Gastroesophageal sphincter (tissue), 4 donors: ENCODE data around the gene AGPAT4. TPM values are rescaled to one million over a fixed set of nuclear protein-coding genes. Genes with fewer than 3 reads are reported as not detected.

Experiments
- ATAC-seq: fragments of 150-250 bp; one replicate; pipeline ENCODE4 v1.9.1; 2016; ENCODE audit warnings: mild to moderate bottlenecking, moderate library complexity
- H3K27ac ChIP-seq, 4 donors: fragments of 200-600 bp; sonication (generic) in 3 of 4; 1 replicate in 3 of 4; 2 replicates in 1 of 4; pipeline ENCODE4 v1.5.1; 2016 to 2019
- H3K27me3 ChIP-seq: fragments of 200-600 bp; sonication (generic); one replicate; pipeline ENCODE4 v1.5.1; 2019
- H3K36me3 ChIP-seq, 2 donors: fragments of 200-600 bp; sonication (generic); one replicate each; pipeline ENCODE4 v1.5.1; 2019; ENCODE audit warnings: control low read depth in 1 of 2
- H3K4me1 ChIP-seq, 3 donors: fragments of 200-600 bp; sonication (generic); 1 replicate in 2 of 3; 2 replicates in 1 of 3; pipeline ENCODE4 v1.5.1; 2016 to 2019; ENCODE audit warnings: control low read depth in 2 of 3
- H3K4me3 ChIP-seq, 2 donors: fragments of 200-600 bp; sonication (generic); one replicate each; pipeline ENCODE4 v1.5.1; 2019; ENCODE audit warnings: mild to moderate bottlenecking in 1 of 2, moderate library complexity in 1 of 2
- H3K9me3 ChIP-seq, 3 donors: fragments of 200-600 bp; sonication (generic); one replicate each; pipeline ENCODE4 v1.5.1; 2017 to 2019; ENCODE audit warnings: control low read depth in 2 of 3
- EP300 ChIP-seq: sonication (generic); formaldehyde crosslinking; IDR thresholded peaks from one replicate; pipeline ENCODE4 v1.6.1; 2017; ENCODE audit warnings: antibody characterized with exemption, mild to moderate bottlenecking
- POLR2A ChIP-seq, 2 donors: fragments of 450-650 bp; IDR thresholded peaks; one replicate each; pipeline ENCODE4 v1.6.1; 2017; ENCODE audit warnings: antibody characterized with exemption in 2 of 2, mild to moderate bottlenecking in 2 of 2, moderate library complexity in 1 of 2
- POLR2AphosphoS5 ChIP-seq: sonication (generic); formaldehyde crosslinking; IDR thresholded peaks from one replicate; pipeline ENCODE4 v1.6.1; 2017; ENCODE audit warnings: antibody characterized with exemption
- WGBS, 2 donors: methylation state at CpG; one replicate each; pipeline ENCODE4 v1.1.5; 2018; ENCODE audit warnings: low coverage in 1 of 2; 5-methylcytosine and 5-hydroxymethylcytosine counted together
- total RNA-seq, 4 donors: library from RNA; depleted of rRNA; stranded (reverse); fragments of >200 nt; gene quantifications; one replicate each; pipeline ENCODE4 v1.1.0, GENCODE V29; 2016
- TF ChIP-seq, protein P1 (sequence below), 4 experiments: fragments of 200-600 bp in 2 of 4; fragments of 450-650 bp in 2 of 4; sonication (generic) in 1 of 4; IDR thresholded peaks; one replicate each; pipeline ENCODE4 v1.5.1; 2017 to 2019; ENCODE audit warnings: antibody characterized with exemption in 4 of 4, mild to moderate bottlenecking in 2 of 4, moderate library complexity in 2 of 4

AGPAT4 gene
- total RNA-seq, 4 donors from 2014 or later, result 7.2 to 10.8 (median 9.1) TPM

DNA sequence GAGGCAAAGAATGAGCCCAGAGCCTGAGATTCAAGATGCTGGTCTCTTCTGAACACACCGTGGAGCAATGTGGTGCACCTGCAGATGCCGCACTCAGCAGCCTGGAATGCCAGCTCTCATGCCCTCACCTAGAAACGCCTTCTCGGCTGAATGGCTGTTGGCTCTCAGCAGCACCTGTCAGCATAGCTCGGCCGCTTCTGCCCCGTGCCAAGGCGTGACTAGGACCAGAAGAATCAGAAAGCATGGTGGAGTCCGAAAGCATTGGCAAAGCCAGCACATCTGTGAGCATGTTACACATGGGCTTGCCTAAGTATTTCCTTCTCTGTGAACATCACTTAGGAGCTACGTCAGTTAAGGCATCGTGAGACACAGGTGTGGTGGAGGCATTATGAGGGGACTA is 141.5 kb downstream of the AGPAT4 start:
- Histone ChIP-seq H3K9me3 (no peaks in the 10 kb centered on the region), H3K36me3 (peaks cover 0 to 76% of the 10 kb centered on the region in 2 donors), H3K4me1 (no peaks in the 10 kb centered on the region), H3K27ac (no peak overlapping the region), H3K4me3 (no peak overlapping the region), H3K27me3 (no peaks in the 10 kb centered on the region)
- WGBS, 2 donors, result 80 to 98% methylated on average over 1 to 8 of the region's 11 CpGs
- no peak for ATAC-seq
- TF ChIP-seq POLR2A (IDR thresholded peaks at IDR 0.05), result no peak
- TF ChIP-seq POLR2AphosphoS5, result no peak
- no peak for TF ChIP-seq EP300
- TF ChIP-seq, protein P1, sequence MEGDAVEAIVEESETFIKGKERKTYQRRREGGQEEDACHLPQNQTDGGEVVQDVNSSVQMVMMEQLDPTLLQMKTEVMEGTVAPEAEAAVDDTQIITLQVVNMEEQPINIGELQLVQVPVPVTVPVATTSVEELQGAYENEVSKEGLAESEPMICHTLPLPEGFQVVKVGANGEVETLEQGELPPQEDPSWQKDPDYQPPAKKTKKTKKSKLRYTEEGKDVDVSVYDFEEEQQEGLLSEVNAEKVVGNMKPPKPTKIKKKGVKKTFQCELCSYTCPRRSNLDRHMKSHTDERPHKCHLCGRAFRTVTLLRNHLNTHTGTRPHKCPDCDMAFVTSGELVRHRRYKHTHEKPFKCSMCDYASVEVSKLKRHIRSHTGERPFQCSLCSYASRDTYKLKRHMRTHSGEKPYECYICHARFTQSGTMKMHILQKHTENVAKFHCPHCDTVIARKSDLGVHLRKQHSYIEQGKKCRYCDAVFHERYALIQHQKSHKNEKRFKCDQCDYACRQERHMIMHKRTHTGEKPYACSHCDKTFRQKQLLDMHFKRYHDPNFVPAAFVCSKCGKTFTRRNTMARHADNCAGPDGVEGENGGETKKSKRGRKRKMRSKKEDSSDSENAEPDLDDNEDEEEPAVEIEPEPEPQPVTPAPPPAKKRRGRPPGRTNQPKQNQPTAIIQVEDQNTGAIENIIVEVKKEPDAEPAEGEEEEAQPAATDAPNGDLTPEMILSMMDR (IDR thresholded peaks at IDR 0.05), result no peak

DNA sequence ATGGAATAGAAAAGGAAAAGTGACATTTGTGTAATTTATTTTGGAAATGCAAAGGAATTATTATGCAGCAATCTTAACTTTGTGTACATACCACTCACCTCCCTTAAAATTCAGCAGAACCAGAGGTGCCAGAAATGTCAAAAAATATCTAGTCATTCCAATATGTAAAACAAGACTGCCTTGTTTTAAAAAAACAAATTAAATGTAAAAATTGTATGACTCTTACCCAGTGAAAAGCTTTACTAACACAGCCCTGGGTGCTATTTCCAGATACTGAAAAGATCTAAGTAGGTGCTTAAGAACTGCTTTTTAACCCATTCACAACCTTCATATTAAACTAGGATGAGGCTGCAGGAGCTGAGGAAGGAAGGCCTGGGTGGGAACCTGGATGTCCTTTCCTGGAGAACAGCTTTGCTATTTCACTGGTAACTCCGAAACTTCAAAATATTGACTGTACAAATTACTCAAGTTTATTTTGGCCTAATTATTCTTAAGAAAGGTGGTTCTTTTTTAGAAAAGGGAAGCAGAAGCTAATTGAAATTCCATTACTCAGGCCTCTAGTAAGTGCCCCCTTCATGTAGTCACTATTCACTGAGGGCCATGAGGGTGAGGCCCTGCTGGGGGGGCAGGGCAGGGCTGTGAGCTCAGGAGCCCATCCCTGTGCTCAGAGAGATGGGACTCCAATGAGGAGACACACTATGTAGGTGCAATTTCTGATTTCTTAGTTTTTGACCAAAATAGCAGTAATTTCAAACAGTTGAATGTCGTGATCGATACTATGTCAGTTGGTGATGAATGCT is 142.7 kb downstream of the AGPAT4 start:
- no peak for ATAC-seq
- Histone ChIP-seq H3K27me3 (no peaks in the 10 kb centered on the region), H3K4me3 (no peak overlapping the region), H3K9me3 (no peaks in the 10 kb centered on the region), H3K36me3 (peaks cover 0 to 70% of the 10 kb centered on the region in 2 donors), H3K4me1 (no peaks in the 10 kb centered on the region), H3K27ac (no peak overlapping the region)
- TF ChIP-seq, protein P1 (IDR thresholded peaks at IDR 0.05), result no peak
- TF ChIP-seq EP300 (no peak), POLR2A (IDR thresholded peaks at IDR 0.05) (no peak), POLR2AphosphoS5 (no peak)
- 100% methylated on average over 3 of the region's 3 CpGs for WGBS, 2 donors

DNA sequence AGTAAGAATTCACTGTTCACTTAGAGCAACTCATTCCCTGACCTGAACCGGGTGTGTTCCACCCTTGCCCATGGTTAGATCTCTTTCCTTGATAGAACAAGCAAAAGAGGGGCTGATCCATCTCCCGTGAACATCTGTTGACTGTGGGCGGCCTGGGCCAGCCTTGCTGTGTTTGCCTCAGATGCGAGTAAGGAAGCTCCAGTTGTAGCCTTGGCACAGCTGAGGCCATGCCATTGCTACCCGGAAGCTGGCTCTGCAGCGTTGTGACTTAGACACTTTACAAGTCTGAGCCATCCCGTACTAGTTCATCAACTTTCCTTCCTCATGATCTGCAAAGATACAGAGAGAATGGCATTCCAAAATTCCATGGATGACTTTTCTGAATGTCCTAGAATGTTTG is 143.3 kb downstream of the AGPAT4 start:
- Histone ChIP-seq H3K36me3 (peaks cover 0 to 64% of the 10 kb centered on the region in 2 donors), H3K27ac (no peak overlapping the region), H3K27me3 (no peaks in the 10 kb centered on the region), H3K4me3 (no peak overlapping the region), H3K4me1 (no peaks in the 10 kb centered on the region), H3K9me3 (no peaks in the 10 kb centered on the region)
- no peak for ATAC-seq
- whole genome bisulfite sequencing, 2 donors, result 40 to 87% methylated on average over 1 to 3 of the region's 7 CpGs
- TF ChIP-seq POLR2A (IDR thresholded peaks at IDR 0.05), result no peak
- TF ChIP-seq EP300, result no peak
- TF ChIP-seq POLR2AphosphoS5, result no peak
- TF ChIP-seq, protein P1 (IDR thresholded peaks at IDR 0.05), result no peak

DNA sequence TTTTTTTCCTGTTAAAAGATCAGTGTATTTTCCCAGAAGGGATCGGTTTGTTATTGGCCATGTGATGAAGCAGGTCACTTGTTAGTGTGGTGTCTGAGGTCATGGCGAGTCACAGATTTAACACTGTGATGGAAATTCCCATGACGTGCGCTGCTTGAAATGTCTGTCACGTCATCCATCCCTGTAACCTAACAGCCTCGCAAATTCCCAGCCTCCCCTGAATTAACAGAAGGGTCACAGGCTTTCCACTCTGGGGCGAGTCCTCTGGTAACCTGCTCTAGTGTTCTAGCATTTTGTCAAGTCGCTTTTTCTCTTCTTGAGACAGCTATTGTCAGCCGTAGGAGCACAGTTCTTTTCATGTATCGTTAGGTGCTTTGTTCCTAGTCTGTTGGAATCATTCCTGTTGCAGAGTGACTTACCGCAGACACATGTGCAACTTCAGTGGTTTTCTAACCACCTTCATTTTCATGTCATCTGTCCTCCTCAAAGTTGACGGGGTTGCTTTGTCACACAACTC is 145.1 kb downstream of the AGPAT4 start:
- Histone ChIP-seq H3K27ac (no peak overlapping the region), H3K27me3 (no peaks in the 10 kb centered on the region), H3K9me3 (peaks cover 0 to 8% (median 0%) of the 10 kb centered on the region in 3 donors), H3K4me1 (no peaks in the 10 kb centered on the region), H3K36me3 (peaks cover 0 to 54% of the 10 kb centered on the region in 2 donors), H3K4me3 (no peak overlapping the region)
- ATAC-seq, result no peak
- WGBS, 2 donors, result 78 to 88% methylated on average over 7 to 11 of the region's 12 CpGs
- no peak for TF ChIP-seq POLR2AphosphoS5
- TF ChIP-seq, protein P1 (IDR thresholded peaks at IDR 0.05), result no peak
- TF ChIP-seq EP300, result no peak
- no peak for TF ChIP-seq POLR2A (IDR thresholded peaks at IDR 0.05)

DNA sequence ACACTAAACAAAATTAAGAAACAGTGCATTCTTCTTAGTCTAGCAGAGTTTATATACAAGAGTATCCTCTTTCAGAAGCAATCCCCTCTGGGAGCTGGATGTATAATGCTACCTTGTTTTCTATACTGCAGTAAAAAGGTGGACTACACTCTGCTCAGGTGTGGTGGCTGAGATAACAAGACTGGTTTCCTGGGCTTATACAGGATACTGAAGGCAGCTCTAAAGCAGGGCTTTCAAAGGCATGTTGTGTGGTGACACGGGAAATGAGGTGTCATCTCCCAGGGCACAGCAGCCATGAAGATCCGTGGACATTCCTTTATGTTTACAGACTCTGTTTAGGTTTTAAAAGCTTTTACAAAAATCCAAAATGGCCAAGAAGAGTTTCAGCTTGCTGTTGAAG is 145.6 kb downstream of the AGPAT4 start:
- H3K36me3 ChIP-seq, result peaks cover 0 to 54% of the 10 kb centered on the region in 2 donors
- 94 to 100% methylated on average over 2 of the region's 2 CpGs for WGBS, 2 donors
- no peak overlapping the region for H3K4me3 ChIP-seq
- no peak for TF ChIP-seq POLR2A (IDR thresholded peaks at IDR 0.05)
- TF ChIP-seq EP300, result no peak
- TF ChIP-seq POLR2AphosphoS5, result no peak
- TF ChIP-seq, protein P1 (IDR thresholded peaks at IDR 0.05), result no peak
- H3K27me3 ChIP-seq, result no peaks in the 10 kb centered on the region
- peaks cover 0 to 13% (median 0%) of the 10 kb centered on the region in 3 donors for H3K9me3 ChIP-seq
- H3K4me1 ChIP-seq, result no peaks in the 10 kb centered on the region
- no peak for ATAC-seq
- H3K27ac ChIP-seq, result no peak overlapping the region
